HG03097 (cell line): ENCODE measurements around the gene PGM5.

Experiments
- ATAC-seq: cut with Tn5 transposase; IDR thresholded peaks from one replicate; pipeline ENCODE4 v1.9.1; 2021; ENCODE audit not compliant: unreplicated experiment, low FRiP score

PGM5 gene

GRCh38 chr9:68429631-68430030 is 73.2 kb downstream of the PGM5 start:
- no peak for ATAC-seq

DNA sequence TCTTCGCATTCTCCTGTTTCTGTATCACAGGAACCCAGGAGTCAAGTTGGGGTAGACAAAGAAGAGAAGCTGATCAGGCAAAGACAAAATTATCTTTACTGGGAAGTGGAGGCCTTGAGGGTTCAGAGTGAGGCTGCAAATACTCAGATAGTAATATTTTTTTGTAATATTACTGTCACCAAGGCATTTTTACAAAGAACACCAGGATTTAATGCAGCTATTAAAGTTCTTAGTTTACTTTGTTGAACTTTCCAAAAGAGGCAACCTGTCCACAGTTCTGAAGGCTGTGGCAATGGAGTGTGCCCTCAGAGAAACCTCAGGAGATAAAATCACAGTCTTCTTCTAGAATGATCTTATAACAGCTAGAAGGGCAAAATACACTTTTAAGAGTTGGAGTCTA is 74.9 kb downstream of the PGM5 start:
- no peak for ATAC-seq

DNA sequence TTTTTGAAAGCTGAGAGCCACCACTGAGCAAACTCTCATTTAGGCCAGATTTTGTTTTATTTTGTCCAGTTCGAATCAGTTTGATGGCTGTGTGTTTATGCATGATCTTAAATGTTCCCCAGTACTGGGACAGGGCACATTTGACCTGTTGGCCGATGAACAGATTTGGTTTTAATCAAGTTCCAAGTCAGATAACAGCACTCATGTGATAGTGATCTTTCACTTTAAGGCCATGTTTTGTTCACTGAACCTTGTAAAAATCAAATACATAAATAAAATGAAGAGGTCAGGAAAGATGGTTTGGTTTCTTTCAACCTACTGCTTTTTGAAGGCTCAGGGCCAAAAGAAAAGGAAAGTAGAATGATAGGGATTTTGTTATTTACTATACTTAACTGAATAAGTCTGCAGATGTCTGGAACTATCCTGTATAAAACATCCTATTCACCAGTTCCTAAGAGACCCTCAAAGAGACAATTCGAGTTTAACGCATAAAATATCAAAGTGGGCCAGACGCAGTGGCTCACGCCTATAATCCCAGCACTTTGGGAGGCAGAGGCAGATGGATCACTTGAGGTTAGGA is 77.2 kb downstream of the PGM5 start:
- ATAC-seq: no peak

DNA sequence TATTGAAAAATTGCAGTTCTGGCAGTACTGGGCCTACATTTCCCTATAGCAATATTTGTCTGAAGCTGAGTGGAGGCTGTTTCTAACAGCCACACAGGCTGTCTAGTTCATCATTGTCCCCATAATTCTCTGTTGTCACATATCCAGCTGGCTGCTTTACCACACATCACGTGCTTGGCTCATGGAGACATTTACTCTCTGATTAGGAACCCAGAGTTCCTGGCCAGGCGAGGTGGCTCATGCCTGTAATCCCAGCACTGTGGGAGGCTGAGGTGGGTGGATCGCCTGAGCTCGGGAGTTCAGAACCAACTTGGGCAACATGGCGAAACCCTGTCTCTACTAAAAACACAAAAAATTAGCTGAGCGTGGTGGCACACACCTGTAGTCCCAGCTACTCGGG is 81.4 kb downstream of the PGM5 start:
- no peak for ATAC-seq

- no peak for ATAC-seq
Observed at GRCh38 chr9:68443624-68444023, 87.2 kb downstream of the PGM5 start.

DNA sequence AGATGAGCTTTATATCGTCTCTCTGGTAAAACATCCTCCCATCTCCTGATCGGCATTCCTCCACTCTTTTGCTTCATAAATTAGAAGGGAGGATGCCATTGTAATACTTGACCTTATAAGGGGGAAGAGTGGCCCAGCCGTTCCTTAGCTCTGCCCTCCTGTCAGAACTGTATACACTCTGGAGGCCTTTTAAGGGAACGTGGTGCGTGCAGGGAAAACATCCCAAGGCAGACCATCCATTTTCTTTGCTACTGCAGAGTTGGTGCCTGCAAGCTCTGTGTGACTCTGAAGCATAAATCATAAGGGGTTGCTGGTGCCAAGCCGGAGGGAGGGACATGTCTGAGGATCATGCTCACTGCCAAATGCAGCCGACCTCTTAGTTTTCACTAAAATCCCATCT is 90.4 kb downstream of the PGM5 start:
- ATAC-seq: no peak

DNA sequence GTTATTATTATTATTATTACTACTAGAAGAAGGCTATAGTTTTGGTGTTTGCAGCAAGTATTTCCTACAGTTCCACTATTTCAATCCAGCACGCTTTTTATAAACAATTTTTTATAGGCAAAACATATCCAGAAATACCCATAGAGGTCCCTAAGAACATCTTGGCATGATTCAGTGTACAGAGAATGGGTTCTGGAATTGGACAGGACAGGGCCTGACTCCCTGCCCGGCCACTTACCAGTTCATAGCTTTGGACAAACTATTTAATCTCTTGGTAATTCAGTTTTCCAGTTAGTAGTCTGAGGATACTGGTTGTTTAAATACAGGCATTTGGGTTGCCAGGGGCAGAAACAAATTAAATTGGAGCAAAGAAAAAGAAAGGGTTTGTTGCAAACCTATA is 91.2 kb downstream of the PGM5 start:
- no peak for ATAC-seq

GRCh38 chr9:68454579-68455334 is 98.3 kb downstream of the PGM5 start:
- ATAC-seq: no peak

- ATAC-seq: no peak
Observed at GRCh38 chr9:68455451-68455850, 99.0 kb downstream of the PGM5 start.

GRCh38 chr9:68457803-68458202 is 101.4 kb downstream of the PGM5 start:
- ATAC-seq: no peak

GRCh38 chr9:68458918-68459317 is 102.5 kb downstream of the PGM5 start:
- ATAC-seq: no peak

- ATAC-seq: no peak
Observed at GRCh38 chr9:68462105-68462775, 105.8 kb downstream of the PGM5 start.

GRCh38 chr9:68470067-68470466 is 113.7 kb downstream of the PGM5 start:
- no peak for ATAC-seq

DNA sequence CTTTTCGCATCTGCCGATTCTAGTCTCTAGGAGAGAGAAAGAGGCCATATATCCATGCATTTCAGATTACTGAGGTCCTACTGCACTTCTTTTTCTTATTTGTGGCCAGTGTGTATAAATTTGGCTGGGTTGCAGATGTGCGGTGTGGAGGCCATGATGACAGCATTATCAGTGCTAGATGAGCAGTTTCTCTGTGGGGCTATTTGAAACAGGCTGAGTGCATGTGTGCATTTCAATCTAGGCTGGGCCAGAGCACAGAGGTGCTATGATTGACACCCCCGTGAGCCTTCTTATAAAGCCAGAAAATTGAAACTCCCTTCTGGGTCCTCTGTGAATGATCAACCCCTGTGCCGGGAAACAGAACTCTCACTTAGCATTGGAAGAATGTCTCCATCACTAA is 114.2 kb downstream of the PGM5 start:
- no peak for ATAC-seq

DNA sequence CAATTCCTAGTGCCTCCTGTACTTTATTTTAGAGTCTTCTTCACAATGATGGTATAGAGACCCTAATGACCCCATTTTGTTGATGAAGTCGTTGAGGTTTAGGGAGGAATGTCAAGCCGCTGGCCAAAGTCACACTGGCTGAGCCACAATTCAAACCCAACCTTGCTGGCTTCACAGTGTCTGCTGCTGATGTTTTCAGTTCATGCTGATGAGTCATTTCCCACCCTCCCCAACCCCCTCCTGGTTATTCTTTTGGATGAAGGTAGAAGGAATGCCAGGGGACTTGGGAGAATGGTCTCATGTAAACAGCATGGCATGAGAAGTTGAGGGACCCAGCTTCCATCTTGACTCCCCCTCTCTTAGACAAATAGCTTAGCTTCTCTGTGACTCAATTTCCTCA is 115.7 kb downstream of the PGM5 start:
- no peak for ATAC-seq

DNA sequence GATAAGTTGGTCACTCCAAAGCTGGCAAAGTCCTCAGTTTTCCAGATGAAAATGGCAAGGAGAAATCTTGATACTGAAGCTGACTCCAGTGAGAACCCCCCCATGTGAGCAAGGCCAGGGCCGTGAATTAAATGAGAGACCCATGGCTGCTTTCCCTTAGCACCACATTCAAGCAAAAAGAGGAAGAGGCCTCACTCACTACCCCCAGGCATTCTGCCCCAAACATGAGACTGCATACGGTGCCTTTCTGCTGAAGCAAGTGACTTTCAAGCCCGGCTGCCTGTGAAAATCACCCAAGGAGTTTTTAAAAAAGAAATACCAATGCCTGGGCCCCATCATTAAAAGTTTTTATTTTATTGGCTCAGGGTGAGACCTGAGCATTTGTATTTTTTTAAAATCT is 117.4 kb downstream of the PGM5 start:
- ATAC-seq: no peak

- ATAC-seq: no peak
Observed at GRCh38 chr9:68476422-68476821, 120.0 kb downstream of the PGM5 start.

DNA sequence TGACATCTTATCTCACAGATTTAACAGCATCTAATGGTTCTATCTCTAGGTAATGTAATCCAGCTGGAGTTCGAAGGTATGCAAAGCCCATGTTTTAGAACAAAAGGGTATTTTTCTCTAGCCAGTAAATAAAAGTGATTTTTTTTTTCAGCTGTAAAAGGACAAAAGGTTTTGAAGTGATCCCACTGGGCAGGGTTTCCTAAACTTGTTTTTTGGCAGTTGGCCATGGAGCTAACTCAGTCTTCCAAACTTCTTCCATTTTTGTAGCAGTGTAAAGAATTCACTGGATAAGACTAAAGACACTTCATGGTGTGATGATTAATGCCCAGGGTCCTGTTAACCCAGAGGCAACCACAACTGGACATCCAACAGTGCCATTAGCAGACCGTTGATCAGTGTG is 120.4 kb downstream of the PGM5 start:
- no peak for ATAC-seq

GRCh38 chr9:68480807-68481206 is 124.4 kb downstream of the PGM5 start:
- ATAC-seq: no peak

GRCh38 chr9:68482548-68482947 is 126.1 kb downstream of the PGM5 start:
- no peak for ATAC-seq

DNA sequence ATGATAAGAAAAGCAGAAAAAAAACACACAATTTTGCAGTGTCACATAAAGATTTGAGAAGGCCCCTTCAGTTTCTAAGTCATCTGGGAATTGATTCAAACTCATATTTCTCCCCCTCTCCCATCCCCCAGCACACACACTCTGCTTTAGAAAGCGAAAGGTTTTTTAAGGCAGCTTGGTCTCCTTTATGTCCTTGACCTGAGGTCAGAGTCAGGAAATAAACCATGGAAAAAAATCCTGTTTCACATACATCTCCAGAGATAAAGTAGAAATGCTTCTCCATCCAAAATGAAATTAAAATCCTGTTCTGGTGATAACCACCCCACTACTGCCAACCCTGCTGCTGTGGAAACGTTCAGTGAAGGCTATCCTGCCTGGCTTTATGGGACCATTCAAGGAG is 131.7 kb downstream of the PGM5 start:
- ATAC-seq: no peak

GRCh38 chr9:68489646-68490045 is 133.2 kb downstream of the PGM5 start:
- no peak for ATAC-seq
